Measurements from ENCODE around the gene GPR119. TPM values are rescaled to one million over a fixed set of nuclear protein-coding genes. Genes with fewer than 3 reads are reported as not detected.
"Not testable (repeated sequence)": the region's sequence is repeated elsewhere in the genome, so short reads cannot be mapped to it uniquely, and the experiment has no call there.

GPR119 gene
- total and polyA plus RNA-seq, 4 donors = not detected

DNA sequence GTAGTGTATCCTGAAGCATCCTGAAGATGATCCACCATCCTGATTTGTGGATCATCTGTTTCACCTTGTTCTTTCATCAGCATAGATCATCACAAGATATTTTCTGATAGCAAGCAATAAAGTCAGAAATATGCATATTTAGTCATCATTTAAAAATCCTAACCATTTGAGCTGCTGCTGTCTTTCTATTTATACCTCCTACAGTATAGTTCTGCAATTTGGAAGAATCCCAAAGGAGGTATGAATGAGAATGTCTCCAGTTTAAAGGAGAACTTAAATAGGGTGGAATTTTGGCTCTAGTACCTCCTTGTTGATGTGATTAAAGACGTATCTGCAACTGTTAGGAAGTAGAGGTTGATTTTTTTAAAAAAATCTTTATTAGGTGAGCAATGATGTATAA is 38.2 kb downstream of the GPR119 start:
- no CpG with 5 or more reads among the region's 1 CpG for WGBS (ENCODE audit: insufficient coverage)
- no peaks in the 10 kb centered on the region for H3K9me3 ChIP-seq (ENCODE audit: control insufficient read depth, insufficient read depth, low read length)
- H3K4me1 ChIP-seq (ENCODE audit: control insufficient read depth, insufficient read depth, low read length) = no peaks in the 10 kb centered on the region
- no peaks in the 10 kb centered on the region for H3K27me3 ChIP-seq (ENCODE audit: control insufficient read depth, insufficient read depth, low read length)
- H3K27ac ChIP-seq (ENCODE audit: low read depth, low read length) = no peak overlapping the region
- H3K4me3 ChIP-seq (ENCODE audit: low read depth, low read length) = no peak overlapping the region
- no peak for DNase-seq (ENCODE audit: low read depth in 4 of 6, low spot score in 6 of 6)
- H3K36me3 ChIP-seq (ENCODE audit: control insufficient read depth, insufficient read depth, low read length) = no peaks in the 10 kb centered on the region

DNA sequence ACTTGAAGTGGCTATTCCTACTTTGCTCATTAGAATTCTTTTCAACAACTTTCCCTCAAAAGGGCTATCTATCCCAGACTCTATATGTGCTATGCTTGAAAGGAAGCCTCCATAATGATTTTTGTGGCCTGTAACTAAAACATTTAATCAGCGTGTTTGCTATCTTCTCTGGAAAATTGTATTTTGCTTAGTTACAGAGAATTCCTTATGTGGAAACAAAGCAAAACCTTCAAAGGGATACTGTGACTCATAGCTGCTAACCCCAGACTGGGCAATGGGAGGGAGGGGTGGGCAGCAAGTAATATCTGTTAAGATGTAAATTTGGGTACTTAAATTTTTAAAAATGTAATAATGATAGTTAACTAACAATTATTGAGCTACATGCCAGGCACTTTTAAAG is 42.1 kb downstream of the GPR119 start:
- no peak for DNase-seq (ENCODE audit: low read depth in 4 of 6, low spot score in 6 of 6)
- H3K9me3 ChIP-seq (ENCODE audit: control insufficient read depth, insufficient read depth, low read length) = no peaks in the 10 kb centered on the region
- H3K4me1 ChIP-seq (ENCODE audit: control insufficient read depth, insufficient read depth, low read length) = no peaks in the 10 kb centered on the region
- H3K27me3 ChIP-seq (ENCODE audit: control insufficient read depth, insufficient read depth, low read length) = no peaks in the 10 kb centered on the region
- no peaks in the 10 kb centered on the region for H3K36me3 ChIP-seq (ENCODE audit: control insufficient read depth, insufficient read depth, low read length)
- no peak overlapping the region for H3K4me3 ChIP-seq (ENCODE audit: low read depth, low read length)
- H3K27ac ChIP-seq (ENCODE audit: low read depth, low read length) = no peak overlapping the region
- no CpG with 5 or more reads among the region's 1 CpG for WGBS (ENCODE audit: insufficient coverage)

DNA sequence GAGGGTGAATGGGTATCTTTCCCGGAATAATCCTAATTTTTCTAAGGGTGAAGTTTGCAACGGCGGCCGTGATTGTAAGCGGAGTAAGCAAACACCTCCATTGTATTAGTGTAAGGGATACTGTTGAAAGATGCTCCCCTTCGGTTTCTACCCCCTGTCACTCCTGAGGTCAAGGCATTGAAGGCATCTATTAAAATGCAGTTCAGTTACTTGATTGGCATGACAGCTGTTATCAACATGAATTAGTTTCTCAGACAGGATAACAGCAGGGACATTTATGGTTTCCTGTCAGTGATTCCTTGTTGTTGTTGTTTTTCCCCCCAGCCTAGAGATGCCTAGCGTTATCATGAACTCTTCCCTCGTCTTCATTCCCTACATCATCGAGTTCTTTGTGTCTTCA is 45.2 kb downstream of the GPR119 start:
- H3K27me3 ChIP-seq (ENCODE audit: control insufficient read depth, insufficient read depth, low read length) = no peaks in the 10 kb centered on the region
- DNase-seq (ENCODE audit: low read depth in 4 of 6, low spot score in 6 of 6) = no peak
- H3K27ac ChIP-seq (ENCODE audit: low read depth, low read length) = no peak overlapping the region
- no peaks in the 10 kb centered on the region for H3K4me1 ChIP-seq (ENCODE audit: control insufficient read depth, insufficient read depth, low read length)
- WGBS (ENCODE audit: insufficient coverage) = 27% methylated on average over 8 of the region's 9 CpGs
- H3K36me3 ChIP-seq (ENCODE audit: control insufficient read depth, insufficient read depth, low read length) = no peaks in the 10 kb centered on the region
- peak overlapping the region; percentile 69 for H3K4me3 ChIP-seq (ENCODE audit: low read depth, low read length)
- no peaks in the 10 kb centered on the region for H3K9me3 ChIP-seq (ENCODE audit: control insufficient read depth, insufficient read depth, low read length)

DNA sequence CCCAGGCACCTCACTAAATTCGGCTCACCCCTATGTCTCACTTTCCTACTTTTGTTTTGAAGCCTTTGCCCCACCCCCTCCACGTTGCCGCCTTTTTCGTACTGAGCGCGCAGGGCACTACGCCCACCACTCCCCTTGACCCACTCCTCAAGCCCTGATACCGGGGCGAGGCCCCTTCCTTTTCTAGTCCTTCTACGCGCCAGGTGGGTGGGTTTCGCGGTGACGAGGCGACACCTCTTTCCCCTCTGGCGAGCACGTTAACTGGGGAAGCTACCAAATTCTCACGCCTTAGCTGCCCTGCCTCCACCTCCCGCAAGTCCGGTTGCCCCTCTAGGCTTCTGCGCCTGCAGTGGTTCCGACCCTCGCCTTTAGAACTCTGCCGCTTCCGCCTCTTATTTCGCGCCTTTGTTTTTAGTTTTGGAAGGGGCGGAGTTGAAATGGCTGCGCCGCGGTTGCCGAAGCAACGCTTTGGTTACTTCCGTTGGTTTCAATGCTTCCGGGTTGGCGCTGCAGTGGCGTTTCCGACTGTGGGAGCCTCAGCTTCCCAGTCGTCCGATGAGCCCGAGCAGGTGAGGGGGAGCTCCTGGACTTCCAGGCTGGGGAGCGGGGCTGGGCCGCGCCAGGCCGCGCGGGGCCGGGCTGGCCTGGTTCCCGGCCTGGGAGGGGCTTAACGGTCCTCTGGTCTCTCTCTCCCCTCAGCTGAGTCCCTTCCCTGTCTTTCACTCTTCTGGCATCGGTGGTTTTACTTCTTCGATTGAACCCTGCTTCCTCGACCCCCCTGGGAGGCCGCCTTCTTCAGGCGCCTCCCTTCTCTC is 45.9 kb downstream of the GPR119 start, which contains the start of gene SLC25A14:
Gene SLC25A14, plus strand, starts transcription at position 512 of the 815 bp plus-strand sequence. CDS start 360 bp downstream, outside the sequence.
- H3K27me3 ChIP-seq (ENCODE audit: control insufficient read depth, insufficient read depth, low read length) = no peaks in the 10 kb centered on the region
- peak; percentile 46 to 93 (median 54) for DNase-seq (ENCODE audit: low read depth in 4 of 6, low spot score in 6 of 6)
- no peaks in the 10 kb centered on the region for H3K9me3 ChIP-seq (ENCODE audit: control insufficient read depth, insufficient read depth, low read length)
- 27% methylated on average over 54 of the region's 55 CpGs for WGBS (ENCODE audit: insufficient coverage)
- H3K4me3 ChIP-seq (ENCODE audit: low read depth, low read length) = peak within 1 kb of the TSS; percentile 69
- no peak within 1 kb of the TSS for H3K27ac ChIP-seq (ENCODE audit: low read depth, low read length)
- no peaks in the 10 kb centered on the region for H3K4me1 ChIP-seq (ENCODE audit: control insufficient read depth, insufficient read depth, low read length)
- no peaks in the 10 kb centered on the region for H3K36me3 ChIP-seq (ENCODE audit: control insufficient read depth, insufficient read depth, low read length)

DNA sequence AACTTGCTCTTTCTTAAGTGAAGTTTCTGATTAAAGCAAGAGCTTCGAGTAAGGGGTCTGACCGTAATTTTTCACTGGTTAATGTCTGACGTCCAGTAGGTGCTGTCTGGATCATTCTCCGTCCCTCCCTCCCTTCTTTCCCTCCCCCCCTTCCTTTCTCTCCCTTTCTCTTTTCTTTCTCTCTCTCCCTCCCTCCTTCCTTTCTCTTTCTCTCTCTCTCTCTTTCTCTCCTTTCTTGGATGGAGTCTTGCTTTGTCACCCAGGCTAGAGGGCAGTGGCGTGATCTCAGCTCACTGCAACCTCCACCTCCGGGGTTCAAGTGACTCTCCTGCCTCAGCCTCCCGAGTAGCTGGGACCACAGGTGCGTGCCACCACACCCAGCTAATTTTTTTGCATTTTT is 46.6 kb downstream of the GPR119 start:
- not testable (repeated sequence) for H3K9me3 ChIP-seq (ENCODE audit: control insufficient read depth, insufficient read depth, low read length); DNase-seq (ENCODE audit: low read depth in 4 of 6, low spot score in 6 of 6); H3K4me1 ChIP-seq (ENCODE audit: control insufficient read depth, insufficient read depth, low read length); H3K4me3 ChIP-seq (ENCODE audit: low read depth, low read length); H3K36me3 ChIP-seq (ENCODE audit: control insufficient read depth, insufficient read depth, low read length); H3K27ac ChIP-seq (ENCODE audit: low read depth, low read length); H3K27me3 ChIP-seq (ENCODE audit: control insufficient read depth, insufficient read depth, low read length)
- WGBS (ENCODE audit: insufficient coverage) = 70% methylated on average over 8 of the region's 8 CpGs

DNA sequence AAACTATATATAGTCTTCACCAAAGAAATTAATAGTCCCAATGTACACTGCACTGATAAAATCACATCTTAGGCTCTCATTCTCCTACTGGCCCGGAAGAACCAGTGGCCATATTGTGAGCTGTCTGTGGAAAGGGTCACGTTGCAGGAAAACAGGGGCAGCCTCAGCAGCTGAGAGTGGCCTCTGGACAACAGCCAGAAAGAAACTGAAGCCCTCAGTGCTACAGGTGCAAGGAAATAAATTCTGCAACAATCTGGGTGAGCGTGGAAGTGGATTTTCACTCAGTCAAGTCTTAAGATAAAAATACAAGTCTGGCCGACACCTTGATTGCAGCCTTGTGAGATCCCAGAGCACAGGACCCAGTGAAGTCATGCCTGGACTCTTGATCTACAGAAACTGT is 48.9 kb downstream of the GPR119 start:
- H3K9me3 ChIP-seq (ENCODE audit: control insufficient read depth, insufficient read depth, low read length) = no peaks in the 10 kb centered on the region
- H3K4me1 ChIP-seq (ENCODE audit: control insufficient read depth, insufficient read depth, low read length) = no peaks in the 10 kb centered on the region
- no peak overlapping the region for H3K27ac ChIP-seq (ENCODE audit: low read depth, low read length)
- H3K36me3 ChIP-seq (ENCODE audit: control insufficient read depth, insufficient read depth, low read length) = no peaks in the 10 kb centered on the region
- no peak overlapping the region for H3K4me3 ChIP-seq (ENCODE audit: low read depth, low read length)
- 53% methylated on average over 3 of the region's 4 CpGs for WGBS (ENCODE audit: insufficient coverage)
- no peaks in the 10 kb centered on the region for H3K27me3 ChIP-seq (ENCODE audit: control insufficient read depth, insufficient read depth, low read length)
- no peak for DNase-seq (ENCODE audit: low read depth in 4 of 6, low spot score in 6 of 6)

Other genes starting within 250 kb of the GPR119 start
- 10 to 100 TPM; 19.0 to 21.8 TPM for gene AIFM1, start 219.8 kb downstream of the GPR119 start, total RNA-seq
- 10 to 100 TPM; 30.0 to 33.7 TPM for gene AIFM1, start 219.8 kb downstream of the GPR119 start, polyA plus RNA-seq (ENCODE audit: insufficient read length in 2 of 2)
- 10 to 100 TPM; 18.6 to 23.6 TPM for gene RAB33A, start 213.7 kb downstream of the GPR119 start, total RNA-seq
- gene RAB33A, start 213.7 kb downstream of the GPR119 start, polyA plus RNA-seq (ENCODE audit: insufficient read length in 2 of 2) = 10 to 100 TPM; 46.5 to 52.5 TPM
- 1 to 10 TPM; 6.4 to 7.6 TPM for gene ZNF280C, start 116.8 kb downstream of the GPR119 start, total RNA-seq
- 1 to 10 TPM; 3.9 to 5.3 TPM for gene ZNF280C, start 116.8 kb downstream of the GPR119 start, polyA plus RNA-seq (ENCODE audit: insufficient read length in 2 of 2)
- 10 to 100 TPM; 19.2 to 22.3 TPM for gene SLC25A14, start 45.8 kb downstream of the GPR119 start, total RNA-seq
- 10 to 100 TPM; 29.3 to 37.3 TPM for gene SLC25A14, start 45.8 kb downstream of the GPR119 start, polyA plus RNA-seq (ENCODE audit: insufficient read length in 2 of 2)
- gene RBMX2, start 16.3 kb upstream of the GPR119 start, total RNA-seq = 10 to 100 TPM; 23.6 to 40.6 TPM
- 10 to 100 TPM; 25.6 to 34.6 TPM for gene RBMX2, start 16.3 kb upstream of the GPR119 start, polyA plus RNA-seq (ENCODE audit: insufficient read length in 2 of 2)